Ishikawa (cell line): ENCODE measurements around the gene TSPAN5.

ENCODE experiments used
- CEBPB ChIP-seq: IDR thresholded peaks from 2 replicates; pipeline ENCODE4 v1.6.1; 2012
- CREB1 ChIP-seq: IDR thresholded peaks from 2 replicates; pipeline ENCODE4 v1.6.1; 2012; ENCODE audit warnings: low read depth
- EGR1 ChIP-seq: IDR thresholded peaks from 2 replicates; pipeline ENCODE4 v1.6.1; 2012
- EP300 ChIP-seq: IDR thresholded peaks from 2 replicates; pipeline ENCODE4 v1.6.1; 2012; ENCODE audit warnings: borderline replicate concordance
- FOXM1 ChIP-seq: IDR thresholded peaks from 2 replicates; pipeline ENCODE4 v1.6.1; 2012; ENCODE audit warnings: low read depth, borderline replicate concordance
- NFIC ChIP-seq: IDR thresholded peaks from 2 replicates; pipeline ENCODE4 v1.6.1; 2012
- RAD21 ChIP-seq: IDR thresholded peaks from 2 replicates; pipeline ENCODE4 v1.6.1; 2012; ENCODE audit warnings: low read depth
- TAF1 ChIP-seq: IDR thresholded peaks from 2 replicates; pipeline ENCODE4 v1.6.1; 2012; ENCODE audit warnings: low read depth, mild to moderate bottlenecking
- TCF12 ChIP-seq: IDR thresholded peaks from 2 replicates; pipeline ENCODE4 v1.6.1; 2012; ENCODE audit warnings: low read depth
- TEAD4 ChIP-seq: IDR thresholded peaks from 2 replicates; pipeline ENCODE4 v1.6.1; 2012
- YY1 ChIP-seq: IDR thresholded peaks from 2 replicates; pipeline ENCODE4 v1.6.1; 2012; ENCODE audit warnings: low read depth
- ZBTB7A ChIP-seq: IDR thresholded peaks from 2 replicates; pipeline ENCODE4 v1.6.1; 2012; ENCODE audit warnings: low read depth
- TF ChIP-seq, protein P1 (sequence below): IDR thresholded peaks from 2 replicates; pipeline ENCODE4 v1.6.1; 2012
- TF ChIP-seq, protein P2 (sequence below): IDR thresholded peaks from 2 replicates; pipeline ENCODE4 v1.6.1; 2012
- TF ChIP-seq, protein P3 (sequence below): IDR thresholded peaks from 2 replicates; pipeline ENCODE4 v1.6.1; 2012; ENCODE audit warnings: low read depth, mild to moderate bottlenecking

Gene TSPAN5

GRCh38 chr4:98606894-98607293 is 51.5 kb downstream of the TSPAN5 start:
- TF ChIP-seq EP300, result no peak
- TF ChIP-seq, protein P1, sequence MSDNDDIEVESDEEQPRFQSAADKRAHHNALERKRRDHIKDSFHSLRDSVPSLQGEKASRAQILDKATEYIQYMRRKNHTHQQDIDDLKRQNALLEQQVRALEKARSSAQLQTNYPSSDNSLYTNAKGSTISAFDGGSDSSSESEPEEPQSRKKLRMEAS, result no peak
- no peak for TF ChIP-seq CEBPB
- TF ChIP-seq, protein P2, sequence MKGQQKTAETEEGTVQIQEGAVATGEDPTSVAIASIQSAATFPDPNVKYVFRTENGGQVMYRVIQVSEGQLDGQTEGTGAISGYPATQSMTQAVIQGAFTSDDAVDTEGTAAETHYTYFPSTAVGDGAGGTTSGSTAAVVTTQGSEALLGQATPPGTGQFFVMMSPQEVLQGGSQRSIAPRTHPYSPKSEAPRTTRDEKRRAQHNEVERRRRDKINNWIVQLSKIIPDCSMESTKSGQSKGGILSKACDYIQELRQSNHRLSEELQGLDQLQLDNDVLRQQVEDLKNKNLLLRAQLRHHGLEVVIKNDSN, result no peak
- TF ChIP-seq TEAD4, result no peak
- TF ChIP-seq, protein P3, sequence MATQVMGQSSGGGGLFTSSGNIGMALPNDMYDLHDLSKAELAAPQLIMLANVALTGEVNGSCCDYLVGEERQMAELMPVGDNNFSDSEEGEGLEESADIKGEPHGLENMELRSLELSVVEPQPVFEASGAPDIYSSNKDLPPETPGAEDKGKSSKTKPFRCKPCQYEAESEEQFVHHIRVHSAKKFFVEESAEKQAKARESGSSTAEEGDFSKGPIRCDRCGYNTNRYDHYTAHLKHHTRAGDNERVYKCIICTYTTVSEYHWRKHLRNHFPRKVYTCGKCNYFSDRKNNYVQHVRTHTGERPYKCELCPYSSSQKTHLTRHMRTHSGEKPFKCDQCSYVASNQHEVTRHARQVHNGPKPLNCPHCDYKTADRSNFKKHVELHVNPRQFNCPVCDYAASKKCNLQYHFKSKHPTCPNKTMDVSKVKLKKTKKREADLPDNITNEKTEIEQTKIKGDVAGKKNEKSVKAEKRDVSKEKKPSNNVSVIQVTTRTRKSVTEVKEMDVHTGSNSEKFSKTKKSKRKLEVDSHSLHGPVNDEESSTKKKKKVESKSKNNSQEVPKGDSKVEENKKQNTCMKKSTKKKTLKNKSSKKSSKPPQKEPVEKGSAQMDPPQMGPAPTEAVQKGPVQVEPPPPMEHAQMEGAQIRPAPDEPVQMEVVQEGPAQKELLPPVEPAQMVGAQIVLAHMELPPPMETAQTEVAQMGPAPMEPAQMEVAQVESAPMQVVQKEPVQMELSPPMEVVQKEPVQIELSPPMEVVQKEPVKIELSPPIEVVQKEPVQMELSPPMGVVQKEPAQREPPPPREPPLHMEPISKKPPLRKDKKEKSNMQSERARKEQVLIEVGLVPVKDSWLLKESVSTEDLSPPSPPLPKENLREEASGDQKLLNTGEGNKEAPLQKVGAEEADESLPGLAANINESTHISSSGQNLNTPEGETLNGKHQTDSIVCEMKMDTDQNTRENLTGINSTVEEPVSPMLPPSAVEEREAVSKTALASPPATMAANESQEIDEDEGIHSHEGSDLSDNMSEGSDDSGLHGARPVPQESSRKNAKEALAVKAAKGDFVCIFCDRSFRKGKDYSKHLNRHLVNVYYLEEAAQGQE, result no peak
- TF ChIP-seq NFIC, result no peak
- no peak for TF ChIP-seq FOXM1
- TF ChIP-seq EGR1, result no peak
- no peak for TF ChIP-seq RAD21
- TF ChIP-seq CREB1, result no peak
- no peak for TF ChIP-seq ZBTB7A

- no peak for TF ChIP-seq FOXM1
- TF ChIP-seq RAD21, result no peak
- TF ChIP-seq, protein P2, result no peak
- TF ChIP-seq, protein P1, result no peak
- TF ChIP-seq EGR1, result no peak
- TF ChIP-seq EP300, result no peak
- no peak for TF ChIP-seq CEBPB
- no peak for TF ChIP-seq TEAD4
- TF ChIP-seq CREB1, result no peak
- TF ChIP-seq ZBTB7A, result no peak
- TF ChIP-seq YY1, result no peak
- no peak for TF ChIP-seq TCF12
- no peak for TF ChIP-seq TAF1
- TF ChIP-seq, protein P3, result no peak
- TF ChIP-seq NFIC, result no peak
Measured at GRCh38 chr4:98605216-98605615, 53.2 kb downstream of the TSPAN5 start.

GRCh38 chr4:98604723-98605122 is 53.7 kb downstream of the TSPAN5 start:
- TF ChIP-seq NFIC, result no peak
- TF ChIP-seq TAF1, result no peak
- TF ChIP-seq EGR1, result no peak
- TF ChIP-seq YY1, result no peak

- TF ChIP-seq EP300, result no peak
- TF ChIP-seq, protein P3, result no peak
- TF ChIP-seq, protein P1, result no peak
- no peak for TF ChIP-seq TEAD4
- no peak for TF ChIP-seq CEBPB
- TF ChIP-seq YY1, result no peak
- no peak for TF ChIP-seq TCF12
- TF ChIP-seq, protein P2, result no peak
- no peak for TF ChIP-seq RAD21
- TF ChIP-seq CREB1, result no peak
- TF ChIP-seq ZBTB7A, result no peak
- no peak for TF ChIP-seq FOXM1
- no peak for TF ChIP-seq EGR1
- no peak for TF ChIP-seq TAF1
- TF ChIP-seq NFIC, result no peak
Measured at GRCh38 chr4:98603683-98604521, 54.5 kb downstream of the TSPAN5 start.
